ENCODE results near the gene FXYD1.
A peak's percentile ranks its signal among the peaks of the same experiment; 100 is the strongest.
"Not testable (repeated sequence)": the region's sequence is repeated elsewhere in the genome, so short reads cannot be mapped to it uniquely, and the experiment has no call there.

FXYD1 gene

GRCh38 chr19:35144259-35144599 is 5.6 kb downstream of the FXYD1 start:
- no peak for DNase-seq

GRCh38 chr19:35144600-35145436 is 6.2 kb downstream of the FXYD1 start:
- no peak for DNase-seq

DNA sequence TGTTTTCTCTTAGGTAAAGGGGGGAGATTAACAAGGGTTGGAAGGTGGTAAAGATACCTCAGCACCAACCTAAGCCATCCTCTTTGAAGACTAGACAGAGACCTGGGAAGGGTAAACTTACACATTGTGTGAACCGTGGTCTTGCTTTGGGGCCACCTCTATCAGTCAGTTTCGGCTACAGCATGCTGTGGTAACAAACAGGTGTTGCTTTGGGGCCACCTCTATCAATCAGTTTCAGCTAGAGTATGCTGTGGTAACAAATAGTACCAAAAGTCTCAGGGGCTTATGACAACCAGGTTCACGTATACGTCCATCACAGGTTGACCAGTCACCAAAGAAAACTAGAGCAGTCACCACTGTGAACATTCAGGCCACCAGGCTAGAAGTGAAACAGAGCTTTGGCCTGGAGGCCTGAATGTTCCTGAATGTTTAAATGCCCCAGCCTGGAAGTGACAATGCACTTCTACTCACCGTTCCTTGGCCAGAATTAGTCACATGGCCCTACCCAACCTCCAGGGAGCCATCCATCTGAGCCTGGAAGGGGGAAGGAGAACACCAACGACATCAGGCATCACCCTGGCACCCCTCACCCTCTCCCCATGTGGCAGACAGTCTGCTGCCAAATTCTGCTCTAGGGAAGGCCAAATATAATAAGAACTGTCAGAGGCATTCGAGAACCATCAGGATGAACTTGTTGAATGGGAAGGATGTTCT is 8.3 kb downstream of the FXYD1 start:
- DNase-seq, result no peak

GRCh38 chr19:35149463-35149862 is 10.8 kb downstream of the FXYD1 start:
- no peak for DNase-seq

DNA sequence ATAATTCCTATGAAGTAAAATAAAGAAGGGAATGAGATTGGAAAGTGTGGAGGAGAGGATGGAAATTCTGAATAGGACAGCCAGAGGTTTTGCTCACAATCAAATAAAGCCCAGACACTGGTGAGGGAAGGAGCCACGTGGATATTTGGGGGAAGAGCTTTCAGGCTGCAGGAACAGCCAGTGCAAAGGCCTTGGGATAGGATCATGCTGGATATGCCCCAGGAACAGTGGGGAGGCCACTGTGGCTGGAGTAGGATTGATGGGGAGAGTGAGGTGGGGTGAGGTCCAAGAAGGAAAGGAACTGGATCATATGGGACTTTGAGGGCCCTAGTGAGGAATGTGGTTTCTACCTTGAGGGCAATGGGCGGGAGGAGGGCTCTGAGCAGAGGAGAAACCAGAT is 11.8 kb downstream of the FXYD1 start:
- DNase-seq, result no peak

DNA sequence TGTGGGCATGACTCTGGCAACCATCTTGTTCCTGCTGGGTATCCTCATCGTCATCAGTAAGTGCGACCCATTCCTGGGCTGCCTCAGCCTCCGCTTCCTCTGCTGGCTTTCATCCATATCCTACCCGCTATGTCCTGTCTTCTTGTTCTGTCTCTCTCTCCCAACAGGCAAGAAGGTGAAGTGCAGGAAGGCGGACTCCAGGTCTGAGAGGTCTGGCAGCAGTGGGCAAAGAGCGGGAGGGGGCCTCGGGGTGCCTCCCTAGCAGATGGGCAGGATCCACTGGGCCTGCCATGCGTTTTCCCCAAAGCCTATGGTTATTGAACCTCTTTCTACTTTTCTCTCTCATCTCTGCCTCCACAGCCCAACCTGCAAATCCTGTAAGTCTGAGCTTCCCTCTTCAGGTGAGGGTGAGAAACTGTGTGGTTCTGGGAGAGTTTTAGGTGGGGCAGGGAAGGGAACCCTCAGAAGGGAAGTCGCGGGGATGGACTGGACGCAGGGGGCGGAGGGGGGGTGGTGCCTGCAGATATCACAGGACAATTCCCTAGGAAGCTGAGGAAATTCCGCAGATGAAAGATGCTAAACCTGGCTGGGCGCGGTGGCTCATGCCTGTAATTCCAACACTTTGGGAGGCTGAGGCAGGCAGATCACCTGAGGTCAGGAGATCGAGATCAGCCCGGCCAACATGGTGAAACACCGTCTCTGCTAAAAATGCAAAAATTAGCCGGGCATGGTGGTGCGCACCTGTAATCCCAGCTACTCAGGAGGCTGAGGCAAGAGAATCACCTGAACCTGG is 12.8 kb downstream of the FXYD1 start:
- DNase-seq, result no peak

- not testable (repeated sequence) for DNase-seq
These were observed 14.5 kb downstream of the FXYD1 start for GRCh38 chr19:35153129-35153522.

DNA sequence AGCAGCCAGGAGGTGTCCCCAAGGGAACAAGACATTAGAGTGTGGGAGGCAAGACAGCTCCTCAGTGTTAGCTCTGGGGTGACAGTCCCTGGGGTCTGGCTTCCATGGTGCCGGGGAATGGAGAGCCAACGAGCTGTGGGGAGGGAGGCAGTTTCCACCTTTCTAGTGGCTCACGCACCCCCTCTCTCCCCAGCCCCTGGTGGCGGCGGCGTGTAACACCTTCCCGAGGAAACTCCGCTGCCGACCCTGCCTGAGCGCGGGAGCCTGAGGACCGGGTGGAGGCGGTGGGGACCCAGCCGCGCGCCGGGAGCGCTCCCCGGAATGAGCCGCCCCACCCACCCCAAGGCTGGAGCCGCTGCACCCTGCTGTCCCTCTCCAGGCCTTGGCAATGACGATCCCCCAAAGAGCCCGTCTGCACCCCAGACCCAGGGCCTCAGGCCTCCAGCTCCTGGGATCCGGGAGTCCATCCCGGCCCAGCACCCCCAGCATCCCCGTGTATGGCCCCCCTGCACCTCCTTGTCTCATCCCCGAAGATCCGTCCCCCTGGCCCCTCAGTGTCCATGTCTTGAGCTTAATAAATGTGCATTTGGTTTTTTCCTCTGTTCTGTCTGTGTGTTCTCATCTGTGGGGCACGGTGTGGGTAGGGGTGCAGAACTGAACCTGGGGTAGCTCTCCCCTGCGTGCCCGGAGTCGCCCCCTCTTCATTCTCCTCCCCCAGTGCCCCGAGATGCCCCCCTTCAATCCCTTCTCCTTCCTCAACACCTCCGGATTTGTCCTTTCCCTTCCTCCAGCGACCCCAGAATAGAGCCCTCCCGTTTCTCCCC is 15.3 kb downstream of the FXYD1 start:
- peak; percentile 75 for DNase-seq

GRCh38 chr19:35154525-35155406 is 16.1 kb downstream of the FXYD1 start, which contains the start of gene FXYD5:
Gene FXYD5 (plus strand): TSS chr19:35154735. CDS start chr19:35155551, 816 bp downstream.
- peak; percentile 83 for DNase-seq

GRCh38 chr19:35155441-35155840 is 16.8 kb downstream of the FXYD1 start:
- DNase-seq, result peak; percentile 37

- DNase-seq, result no peak
These were observed 17.5 kb downstream of the FXYD1 start for GRCh38 chr19:35155981-35156672.

GRCh38 chr19:35156673-35157014 is 18.0 kb downstream of the FXYD1 start:
- DNase-seq, result no peak

DNA sequence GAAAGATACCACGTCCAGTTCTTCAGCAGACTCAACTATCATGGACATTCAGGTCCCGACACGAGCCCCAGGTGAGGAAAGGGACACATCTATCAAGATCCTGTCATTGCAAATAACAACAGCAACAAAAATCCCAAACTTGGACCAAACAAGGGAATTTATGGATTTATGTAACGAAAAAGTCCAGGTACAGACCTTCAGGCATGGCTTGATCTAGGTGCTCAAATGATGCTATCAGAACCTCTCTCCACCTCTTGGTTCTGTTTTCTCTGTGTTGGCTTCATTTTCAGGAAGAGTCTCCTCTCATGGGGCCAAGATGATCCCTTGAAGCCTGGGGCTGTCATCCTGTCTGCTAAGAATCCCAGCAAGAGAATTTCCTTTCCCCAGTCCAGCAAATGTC is 18.8 kb downstream of the FXYD1 start:
- no peak for DNase-seq

- DNase-seq, result no peak
These were observed 21.0 kb downstream of the FXYD1 start for GRCh38 chr19:35159606-35160005.

DNA sequence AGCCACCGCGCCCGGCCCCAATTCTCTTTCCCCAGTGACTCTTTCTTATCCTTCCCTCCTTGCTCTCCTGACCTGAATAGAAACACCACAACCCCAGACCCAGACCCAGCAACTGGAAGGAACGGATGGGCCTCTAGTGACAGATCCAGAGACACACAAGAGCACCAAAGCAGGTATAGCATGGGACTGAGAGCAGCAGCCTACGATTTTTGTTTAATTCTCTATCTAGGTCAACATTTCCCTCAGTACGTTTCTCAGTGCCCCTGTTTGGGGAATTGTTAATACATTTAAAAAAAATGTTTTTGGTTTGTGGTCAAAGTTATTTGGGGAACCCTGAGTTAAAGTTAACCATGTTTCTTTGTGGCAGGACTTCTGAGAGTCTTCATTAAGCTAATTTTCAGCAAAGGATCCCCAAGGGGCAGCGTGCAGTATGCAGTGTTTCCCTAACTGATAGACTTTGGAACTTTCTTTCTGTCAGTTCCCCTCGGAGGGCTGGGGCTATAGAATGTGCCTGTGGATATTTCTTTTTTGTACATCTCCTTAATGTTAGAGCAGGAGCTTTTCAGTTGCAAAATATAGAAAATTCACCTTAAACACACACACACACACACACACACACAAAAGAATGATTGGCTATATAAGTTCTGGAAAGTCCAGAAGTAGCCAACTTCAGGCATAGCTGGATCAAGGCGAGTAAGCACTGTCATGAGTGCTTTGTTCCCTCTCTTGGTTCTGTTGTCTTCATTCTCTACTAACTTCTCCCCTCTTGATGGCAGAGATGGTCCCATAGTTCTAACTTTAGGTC is 22.2 kb downstream of the FXYD1 start:
- DNase-seq, result no peak

- DNase-seq, result no peak
These were observed 22.8 kb downstream of the FXYD1 start for GRCh38 chr19:35161434-35161743.

DNA sequence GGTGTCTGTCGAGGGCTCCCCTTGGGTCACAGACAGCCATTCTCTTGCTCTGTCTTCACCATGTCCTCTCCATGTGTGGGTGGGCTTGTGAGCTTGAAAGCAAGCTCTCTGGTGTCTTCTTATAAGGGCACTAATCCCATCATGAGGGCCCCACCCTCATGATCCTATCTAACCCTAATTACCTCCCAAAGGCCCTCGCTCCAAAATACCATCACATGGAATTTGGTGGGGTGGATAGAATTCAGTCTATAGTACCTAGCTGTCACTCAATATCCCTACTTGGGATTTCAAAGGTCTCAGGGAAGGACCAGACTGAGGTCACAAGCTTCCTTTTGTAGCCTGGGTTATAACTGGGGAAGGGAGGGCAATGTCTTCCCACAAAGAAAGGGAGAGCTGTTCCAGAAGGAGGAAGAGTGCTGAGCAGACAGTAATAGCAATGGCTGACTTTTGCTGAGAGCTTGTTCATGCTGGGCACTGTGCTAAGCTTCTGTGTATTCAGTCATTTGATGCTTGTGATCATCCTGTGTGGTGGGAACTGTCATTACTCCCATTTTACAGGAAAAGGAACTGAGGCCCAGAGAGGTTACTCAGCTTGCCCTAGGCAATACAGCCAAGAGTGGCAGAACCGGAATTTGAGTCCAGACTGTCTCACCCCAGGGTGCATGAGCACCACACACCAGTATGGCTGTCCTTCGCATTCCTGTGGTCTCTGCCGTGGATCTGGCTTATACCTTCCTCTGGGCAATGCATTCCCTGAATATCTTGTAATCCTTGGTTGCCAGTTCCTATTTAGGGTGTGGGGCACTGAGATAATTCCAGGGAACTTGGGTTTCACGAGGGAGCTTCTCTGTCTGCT is 24.1 kb downstream of the FXYD1 start:
- no peak for DNase-seq

- DNase-seq, result no peak
These were observed 25.8 kb downstream of the FXYD1 start for GRCh38 chr19:35164418-35164817.

Data from stimulated activated CD4-positive, alpha-beta T cell treated with anti-CD3 and anti-CD28 coated beads, Interleukin-12 subunit alpha, Interleukin-12 subunit beta, amount 100 ng/mL, for 4 hours (primary cell).